ENCODE data around the gene PIK3R1. TPM values are rescaled to one million over a fixed set of nuclear protein-coding genes. Genes with fewer than 3 reads are reported as not detected.
A peak's percentile ranks its signal among the peaks of the same experiment; 100 is the strongest.
"Not testable (repeated sequence)": the region's sequence is repeated elsewhere in the genome, so short reads cannot be mapped to it uniquely, and the experiment has no call there.

The PIK3R1 gene
- total RNA-seq, 1 experiment from 2014 or later: 47.8 TPM

- H3K36me3 Mint-ChIP-seq (ENCODE audit: insufficient read depth, unreplicated experiment): no peaks in the 10 kb centered on the region
- Histone ChIP-seq H3K4me1 (peaks cover 5% of the 10 kb centered on the region; the same call in 1 of the 2 replicates), H3K36me3 (ENCODE audit: control insufficient read depth, insufficient read depth, low read length) (no peaks in the 10 kb centered on the region), H3K27me3 (replicated peaks; ENCODE audit: control insufficient read depth, insufficient read depth, low read length) (no peaks in the 10 kb centered on the region), H3K9me3 (no peaks in the 10 kb centered on the region), H3K4me3 (ENCODE audit: low read depth, low read length) (no peak overlapping the region)
- intact Hi-C loops (cut with micrococcal nuclease; ENCODE audit: unreplicated experiment): no loop called here
- no peaks in the 10 kb centered on the region for H3K4me1 Mint-ChIP-seq (ENCODE audit: low read depth, unreplicated experiment)
- TF ChIP-seq CTCF (IDR thresholded peaks at IDR 0.05; ENCODE audit: insufficient read depth in 1 of 2, low read depth in 1 of 2, low read length in 1 of 2, severe bottlenecking in 1 of 2, unreplicated experiment in 1 of 2): no peak
- H3K9me3 Mint-ChIP-seq (ENCODE audit: unreplicated experiment): peaks cover 9% of the 10 kb centered on the region
- ChIA-PET CTCF (no interaction called here), POLR2A (no interaction called here)
- BruUV-seq (replicated peaks): no TSS peak
- DNase-seq: no peak
- no peaks in the 10 kb centered on the region for H3K27me3 Mint-ChIP-seq (ENCODE audit: insufficient read depth, unreplicated experiment)
- H3K27ac Mint-ChIP-seq (ENCODE audit: unreplicated experiment): no peak overlapping the region
- H3K4me3 Mint-ChIP-seq (ENCODE audit: unreplicated experiment): no peak overlapping the region
These were observed 15.3 kb upstream of the PIK3R1 start for GRCh38 chr5:68200288-68200687.

GRCh38 chr5:68210654-68211053 is 4.9 kb upstream of the PIK3R1 start:
- H3K36me3 Mint-ChIP-seq (ENCODE audit: insufficient read depth, unreplicated experiment); H3K4me1 ChIP-seq: not testable (repeated sequence)

GRCh38 chr5:68214482-68215207 is 911 bp upstream of the PIK3R1 start:
- ChIA-PET CTCF (interaction anchor here (0.5 to 0.7 kb wide), 3 partner anchors 74 to 1156 kb away, joined by 3 to 7 read pairs (median 3); no protein-coding TSS in a partner anchor), POLR2A (interaction anchor here (0.6 to 1.0 kb wide), 7 partner anchors 14 to 1180 kb away, joined by 3 to 10 read pairs (median 4); no protein-coding TSS in a partner anchor)
- H3K36me3 Mint-ChIP-seq (ENCODE audit: insufficient read depth, unreplicated experiment): peaks cover 17% of the 10 kb centered on the region
- H3K4me1 Mint-ChIP-seq (ENCODE audit: low read depth, unreplicated experiment): peaks cover 33% of the 10 kb centered on the region
- no peaks in the 10 kb centered on the region for H3K27me3 ChIP-seq (replicated peaks; ENCODE audit: control insufficient read depth, insufficient read depth, low read length)
- peak overlapping the region; percentile 92 for H3K27ac Mint-ChIP-seq (ENCODE audit: unreplicated experiment)
- DNase-seq: no peak
- TF ChIP-seq CTCF (IDR thresholded peaks at IDR 0.05; ENCODE audit: insufficient read depth in 1 of 2, low read depth in 1 of 2, low read length in 1 of 2, severe bottlenecking in 1 of 2, unreplicated experiment in 1 of 2): peak in 1 of 2 experiments; percentile 30
- no peaks in the 10 kb centered on the region for H3K36me3 ChIP-seq (ENCODE audit: control insufficient read depth, insufficient read depth, low read length)
- H3K4me3 Mint-ChIP-seq (ENCODE audit: unreplicated experiment): peak overlapping the region; percentile 92
- intact Hi-C loops (cut with micrococcal nuclease; ENCODE audit: unreplicated experiment): no loop called here
- H3K4me3 ChIP-seq (ENCODE audit: low read depth, low read length): peak overlapping the region; percentile 84
- peaks cover 14% of the 10 kb centered on the region for H3K9me3 ChIP-seq
- peaks cover 13% of the 10 kb centered on the region for H3K9me3 Mint-ChIP-seq (ENCODE audit: unreplicated experiment)
- TSS peak; percentile 73 for BruUV-seq (replicated peaks)
- H3K4me1 ChIP-seq: peaks cover 22% of the 10 kb centered on the region
- no peaks in the 10 kb centered on the region for H3K27me3 Mint-ChIP-seq (ENCODE audit: insufficient read depth, unreplicated experiment)

More at GRCh38 chr5:68210654-68211053, 4.9 kb upstream of the PIK3R1 start:
- H3K27me3 Mint-ChIP-seq (ENCODE audit: insufficient read depth, unreplicated experiment); H3K27ac Mint-ChIP-seq (ENCODE audit: unreplicated experiment); H3K27me3 ChIP-seq (replicated peaks; ENCODE audit: control insufficient read depth, insufficient read depth, low read length); POLR2A ChIA-PET; DNase-seq; intact Hi-C loops (cut with micrococcal nuclease; ENCODE audit: unreplicated experiment); H3K4me1 Mint-ChIP-seq (ENCODE audit: low read depth, unreplicated experiment); H3K4me3 ChIP-seq (ENCODE audit: low read depth, low read length); H3K4me3 Mint-ChIP-seq (ENCODE audit: unreplicated experiment); BruUV-seq (replicated peaks); H3K36me3 ChIP-seq (ENCODE audit: control insufficient read depth, insufficient read depth, low read length); CTCF ChIA-PET: not testable (repeated sequence)
- peaks cover 16% of the 10 kb centered on the region for H3K9me3 ChIP-seq
- peaks cover 13% of the 10 kb centered on the region for H3K9me3 Mint-ChIP-seq (ENCODE audit: unreplicated experiment)
